IMR-90 (cell line): ENCODE data around the gene TMPRSS13. TPM values are rescaled to one million over a fixed set of nuclear protein-coding genes. Genes with fewer than 3 reads are reported as not detected.

ENCODE experiments used
- ATAC-seq: fragments of 200-7000 bp; cut with Tn5 transposase; 2 replicates; pipeline ENCODE4 v1.9.1; 2020; ENCODE audit warnings: low read depth, mild to moderate bottlenecking, moderate library complexity
- BruUV-seq: library from RNA; stranded (reverse); fragments of 400-500 nt; replicated peaks from 2 replicates; lab custom pipeline; 2021; lab: Mats Ljungman, UMichigan
- CTCF ChIA-PET: fragments of 300-600 bp; formaldehyde crosslinking; extraction: SDS; loops from one replicate; lab custom pipeline; 2021; ENCODE audit warnings: antibody characterized with exemption; lab: Yijun Ruan, JAX
- POLR2A ChIA-PET: fragments of 300-600 bp; sonication (Branson Sonifier 250); formaldehyde crosslinking; loops from one replicate; lab custom pipeline; 2022; ENCODE audit warnings: antibody characterized with exemption; ENCODE audit not compliant: unreplicated experiment; lab: Charles Lee
- DNase-seq: peaks from one replicate; pipeline ENCODE4 v3.0.0; 2013
- H2AFZ ChIP-seq: replicated peaks from 2 replicates; pipeline ENCODE3; 2013; ENCODE audit warnings: low read length, mild to moderate bottlenecking; ENCODE audit not compliant: poor library complexity
- H2AK5ac ChIP-seq: 2 replicates; pipeline ENCODE4 v1.6.1; 2013; ENCODE audit warnings: low read depth, low read length, inconsistent platforms
- H2AK9ac ChIP-seq: replicated peaks from 2 replicates; pipeline ENCODE3; 2013; ENCODE audit warnings: mild to moderate bottlenecking, low read depth, low read length, moderate library complexity; ENCODE audit not compliant: poor library complexity
- H2BK120ac ChIP-seq: 2 replicates; pipeline ENCODE4 v1.6.1; 2013; ENCODE audit warnings: low read depth, low read length, inconsistent platforms
- H2BK15ac ChIP-seq: 3 replicates; pipeline ENCODE4 v1.6.1; 2013; ENCODE audit warnings: low read depth, low read length, inconsistent platforms
- H2BK20ac ChIP-seq: 2 replicates; pipeline ENCODE4 v1.6.1; 2013; ENCODE audit warnings: low read depth, mild to moderate bottlenecking, inconsistent platforms, low read length, moderate library complexity
- H2BK5ac ChIP-seq: 2 replicates; pipeline ENCODE4 v1.6.1; 2013; ENCODE audit warnings: mild to moderate bottlenecking, low read depth, low read length, inconsistent platforms; ENCODE audit not compliant: poor library complexity, severe bottlenecking
- H3K14ac ChIP-seq: replicated peaks from 2 replicates; pipeline ENCODE4 v1.6.1; 2013; ENCODE audit warnings: low read depth, low read length, inconsistent platforms
- H3K18ac ChIP-seq: 2 replicates; pipeline ENCODE4 v1.6.1; 2013; ENCODE audit warnings: low read depth, low read length, control low read depth
- H3K23ac ChIP-seq: 2 replicates; pipeline ENCODE4 v1.6.1; 2013; ENCODE audit warnings: low read depth, low read length, inconsistent platforms
- H3K27ac ChIP-seq: 2 replicates; pipeline ENCODE4 v1.5.1; 2013; ENCODE audit warnings: mild to moderate bottlenecking, control low read depth, low read length; ENCODE audit not compliant: insufficient read depth
- H3K27me3 ChIP-seq: 2 replicates; pipeline ENCODE4 v1.6.1; 2013; ENCODE audit warnings: low read length; ENCODE audit not compliant: control insufficient read depth, insufficient read depth
- H3K36me3 ChIP-seq: 2 replicates; pipeline ENCODE4 v1.6.1; 2013; ENCODE audit warnings: low read length, mixed read lengths; ENCODE audit not compliant: control insufficient read depth, insufficient read depth
- H3K4ac ChIP-seq: 2 replicates; pipeline ENCODE4 v1.6.1; 2013; ENCODE audit warnings: low read depth, low read length, inconsistent platforms
- H3K4me1 ChIP-seq: 2 replicates; pipeline ENCODE4 v1.6.1; 2013; ENCODE audit warnings: low read length, mixed read lengths; ENCODE audit not compliant: control insufficient read depth, insufficient read depth
- H3K4me2 ChIP-seq: 2 replicates; pipeline ENCODE4 v1.6.1; 2013; ENCODE audit warnings: low read depth, mild to moderate bottlenecking, control low read depth, low read length, moderate library complexity
- H3K4me3 ChIP-seq: 2 replicates; pipeline ENCODE4 v1.5.1; 2013; ENCODE audit warnings: low read depth, mild to moderate bottlenecking, control low read depth, low read length, moderate library complexity; ENCODE audit not compliant: insufficient read depth
- H3K56ac ChIP-seq: 2 replicates; pipeline ENCODE4 v1.6.1; 2013; ENCODE audit warnings: low read length, inconsistent platforms; ENCODE audit not compliant: insufficient read depth; ENCODE audit errors: extremely low read depth
- H3K79me1 ChIP-seq, 2 experiments: 2 replicates each; pipeline ENCODE4 v1.6.1; 2013; ENCODE audit warnings: low read length in 2 of 2, inconsistent platforms in 1 of 2, low read depth in 1 of 2
- H3K9ac ChIP-seq: 2 replicates; pipeline ENCODE4 v1.6.1; 2013; ENCODE audit warnings: low read depth, low read length, control low read depth
- H3K9me1 ChIP-seq: 2 replicates; pipeline ENCODE4 v1.6.1; 2013; ENCODE audit warnings: low read length, inconsistent platforms; ENCODE audit not compliant: insufficient read depth
- H3K9me3 ChIP-seq: 2 replicates; pipeline ENCODE4 v1.6.1; 2013; ENCODE audit warnings: low read length; ENCODE audit not compliant: control insufficient read depth, insufficient read depth
- H4K20me1 ChIP-seq: 2 replicates; pipeline ENCODE4 v1.6.1; 2013; ENCODE audit warnings: low read length, inconsistent platforms; ENCODE audit not compliant: insufficient read depth
- H4K5ac ChIP-seq: 2 replicates; pipeline ENCODE4 v1.6.1; 2013; ENCODE audit warnings: mild to moderate bottlenecking, low read depth, low read length, control low read depth
- H4K8ac ChIP-seq, 2 experiments: 2 replicates each; pipeline ENCODE4 v1.6.1; 2013; ENCODE audit warnings: low read depth in 2 of 2, low read length in 2 of 2, control low read depth in 1 of 2, inconsistent platforms in 1 of 2
- H4K91ac ChIP-seq: 2 replicates; pipeline ENCODE4 v1.6.1; 2013; ENCODE audit warnings: low read depth, low read length, inconsistent platforms; ENCODE audit not compliant: insufficient read depth
- BHLHE40 ChIP-seq: fragments of 150-350 bp; IDR thresholded peaks from 2 replicates; pipeline ENCODE4 v1.6.1; 2016; ENCODE audit warnings: mild to moderate bottlenecking, low read depth, low read length
- CEBPB ChIP-seq: IDR thresholded peaks from 2 replicates; pipeline ENCODE4 v1.6.1; 2012; ENCODE audit warnings: low read depth, low read length, improper control_type of control experiment
- CHD1 ChIP-seq: IDR thresholded peaks from 2 replicates; pipeline ENCODE4 v1.6.1; 2012; ENCODE audit warnings: low read depth, low read length, improper control_type of control experiment
- FOS ChIP-seq: fragments of 150-350 bp; IDR thresholded peaks from 2 replicates; pipeline ENCODE4 v1.6.1; 2016; ENCODE audit warnings: low read depth, low read length
- MAFK ChIP-seq: IDR thresholded peaks from 2 replicates; pipeline ENCODE4 v1.6.1; 2012; ENCODE audit warnings: low read depth, low read length, improper control_type of control experiment
- MAZ ChIP-seq: IDR thresholded peaks from 2 replicates; pipeline ENCODE4 v1.6.1; 2012; ENCODE audit warnings: low read depth, mild to moderate bottlenecking, low read length, improper control_type of control experiment, moderate library complexity, borderline replicate concordance
- MXI1 ChIP-seq: IDR thresholded peaks from 2 replicates; pipeline ENCODE4 v1.6.1; 2012; ENCODE audit warnings: low read depth, mild to moderate bottlenecking, low read length, moderate library complexity, borderline replicate concordance
- NFE2L2 ChIP-seq: fragments of 150-350 bp; IDR thresholded peaks from 2 replicates; pipeline ENCODE4 v1.6.1; 2016; ENCODE audit warnings: low read depth, mild to moderate bottlenecking, low read length
- POLR2A ChIP-seq: IDR thresholded peaks from 2 replicates; pipeline ENCODE4 v1.6.1; 2012; ENCODE audit warnings: mild to moderate bottlenecking, low read depth, low read length
- RAD21 ChIP-seq: IDR thresholded peaks from 2 replicates; pipeline ENCODE4 v1.6.1; 2012; ENCODE audit warnings: low read length, improper control_type of control experiment
- RCOR1 ChIP-seq: IDR thresholded peaks from 2 replicates; pipeline ENCODE4 v1.6.1; 2012; ENCODE audit warnings: mild to moderate bottlenecking, low read length, improper control_type of control experiment; ENCODE audit not compliant: insufficient replicate concordance
- RFX5 ChIP-seq: IDR thresholded peaks from 2 replicates; pipeline ENCODE4 v1.8.0; 2012; ENCODE audit warnings: low read depth, mild to moderate bottlenecking, low read length, moderate library complexity
- SMC3 ChIP-seq: fragments of 150-350 bp; IDR thresholded peaks from 2 replicates; pipeline ENCODE4 v1.6.1; 2016; ENCODE audit warnings: low read depth, mild to moderate bottlenecking, antibody characterized with exemption, low read length, moderate library complexity
- WGBS, 2 experiments: methylation state at CpG; one replicate each; pipeline versions ENCODE4 v1.1.5 to v1.1.7; 2013; ENCODE audit warnings: missing lambda C conversion rate in 2 of 2; ENCODE audit not compliant: insufficient read length in 1 of 2; ENCODE audit errors: extremely low coverage in 2 of 2; 5-methylcytosine and 5-hydroxymethylcytosine counted together
- dilution Hi-C: fragments of 300-500 bp; cut with HindIII; formaldehyde crosslinking; loops from one replicate; pipeline ENCODE4 v1.14.3; 2018; ENCODE audit warnings: low sequenced_read_pairs; ENCODE audit not compliant: unreplicated experiment
- in situ Hi-C: fragments of 300-500 bp; cut with MboI; formaldehyde crosslinking; loops from 3 replicates; pipeline ENCODE4 v1.14.3; 2019; ENCODE audit warnings: low sequenced_read_pairs, inconsistent platforms, mixed read lengths
- intact Hi-C: fragments of 100-400 bp; cut with micrococcal nuclease; formaldehyde crosslinking; loops from 2 replicates; pipeline ENCODE4 v1.10.0; 2022
- polyA plus RNA-seq, 3 experiments: library from polyadenylated mRNA; depleted of rRNA; stranded (reverse); fragments of >200 nt; gene quantifications; 2 replicates each; pipeline ENCODE4 v1.2.3, GENCODE V29; 2012; ENCODE audit warnings: low replicate concordance in 1 of 3
- total RNA-seq: library from RNA; depleted of rRNA; stranded (reverse); fragments of >200 nt; gene quantifications from 2 replicates; pipeline ENCODE4 v1.2.3, GENCODE V29; 2012
- TF ChIP-seq, protein P1 (sequence below): fragments of 150-350 bp; IDR thresholded peaks from 2 replicates; pipeline ENCODE4 v1.6.1; 2017; ENCODE audit warnings: mild to moderate bottlenecking, antibody characterized with exemption, low read length, low read depth
- TF ChIP-seq, protein P2 (sequence below): conservative IDR thresholded peaks from 2 replicates; pipeline ENCODE4 v1.5.1; 2012; ENCODE audit warnings: mild to moderate bottlenecking, low read depth, low read length, improper control_type of control experiment
- TF ChIP-seq, protein P3 (sequence below): fragments of 150-350 bp; IDR thresholded peaks from 2 replicates; pipeline ENCODE4 v1.6.1; 2016; ENCODE audit warnings: low read depth, mild to moderate bottlenecking, low read length, moderate library complexity, borderline replicate concordance

Gene TMPRSS13
- total and polyA plus RNA-seq, 2 of the 4 experiments (the other 2 are of a cell fraction) = not detected

DNA sequence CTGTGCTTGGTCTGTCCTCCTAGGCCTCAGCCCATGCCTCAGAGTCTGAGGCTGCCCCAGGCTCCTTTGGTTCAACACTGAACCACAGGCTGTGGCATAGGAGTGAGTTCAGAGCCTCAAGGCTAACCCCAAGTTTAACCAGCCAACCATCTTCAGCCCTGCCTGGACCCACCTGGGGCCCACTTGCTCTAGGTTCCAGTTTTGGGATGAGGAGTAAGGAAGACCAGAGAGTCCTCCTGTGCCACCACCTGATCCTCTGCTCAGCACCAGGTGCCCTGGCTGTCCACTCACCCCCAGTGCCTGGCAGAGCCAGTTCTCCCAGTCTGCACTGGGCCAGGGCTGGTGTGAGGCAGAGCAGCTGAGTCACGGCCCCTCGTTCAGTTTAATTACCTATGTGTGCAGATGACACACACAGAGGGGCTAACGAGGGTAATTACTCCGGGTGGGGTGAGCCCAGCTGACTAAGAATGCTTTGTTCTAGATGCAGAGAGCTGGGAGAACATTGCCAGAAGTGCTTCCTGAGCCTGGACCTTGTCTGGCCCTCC, 12.0 kb upstream of the TMPRSS13 start:
- intact Hi-C loops = no loop called here
- no TSS peak for BruUV-seq

More for the DNA sequence above, 12.0 kb upstream of the TMPRSS13 start:
- ChIA-PET POLR2A (no interaction called here), CTCF (interaction anchor here (0.6 kb wide), 1 partner anchor 23 kb away, joined by 7 read pairs; no protein-coding TSS in a partner anchor)
- DNase-seq = no peak
- H3K9me1 ChIP-seq = no peaks in the 10 kb centered on the region
- H3K36me3 ChIP-seq = no peaks in the 10 kb centered on the region
- H4K20me1 ChIP-seq = no peaks in the 10 kb centered on the region
- WGBS, 2 experiments = 75% methylated on average over 2 of the region's 4 CpGs; no CpG with 5 or more reads in 1 of the 2 experiments
- no peak overlapping the region for H2AFZ ChIP-seq
- no peak overlapping the region for H3K4me2 ChIP-seq
- no peaks in the 10 kb centered on the region for H3K79me1 ChIP-seq
- H3K27ac ChIP-seq = no peak overlapping the region
- H2BK120ac ChIP-seq = no peak overlapping the region
- no peak overlapping the region for H3K4ac ChIP-seq
- H3K56ac ChIP-seq = no peak overlapping the region
- H3K9me3 ChIP-seq = no peaks in the 10 kb centered on the region
- H3K23ac ChIP-seq = no peak overlapping the region
- H2BK20ac ChIP-seq = no peak overlapping the region
- in situ Hi-C loops = no loop called here
- no peak overlapping the region for H2AK9ac ChIP-seq
- H4K91ac ChIP-seq = no peak overlapping the region
- no peak overlapping the region for H2BK15ac ChIP-seq
- dilution Hi-C loops = no loop called here
- ATAC-seq = no peak
- H4K8ac ChIP-seq = no peak overlapping the region
- no peak overlapping the region for H2BK5ac ChIP-seq
- H2AK5ac ChIP-seq = no peak overlapping the region
- no peak for TF ChIP-seq RCOR1
- no peak for TF ChIP-seq MAZ
- TF ChIP-seq MXI1 = no peak
- TF ChIP-seq NFE2L2 = no peak
- no peak for TF ChIP-seq CEBPB
- TF ChIP-seq POLR2A = no peak
- TF ChIP-seq, protein P1, sequence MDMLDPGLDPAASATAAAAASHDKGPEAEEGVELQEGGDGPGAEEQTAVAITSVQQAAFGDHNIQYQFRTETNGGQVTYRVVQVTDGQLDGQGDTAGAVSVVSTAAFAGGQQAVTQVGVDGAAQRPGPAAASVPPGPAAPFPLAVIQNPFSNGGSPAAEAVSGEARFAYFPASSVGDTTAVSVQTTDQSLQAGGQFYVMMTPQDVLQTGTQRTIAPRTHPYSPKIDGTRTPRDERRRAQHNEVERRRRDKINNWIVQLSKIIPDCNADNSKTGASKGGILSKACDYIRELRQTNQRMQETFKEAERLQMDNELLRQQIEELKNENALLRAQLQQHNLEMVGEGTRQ = no peak
- no peak for TF ChIP-seq MAFK
- TF ChIP-seq CHD1 = no peak
- no peak for TF ChIP-seq BHLHE40
- TF ChIP-seq FOS = no peak
- TF ChIP-seq RAD21 = no peak
- TF ChIP-seq, protein P2, sequence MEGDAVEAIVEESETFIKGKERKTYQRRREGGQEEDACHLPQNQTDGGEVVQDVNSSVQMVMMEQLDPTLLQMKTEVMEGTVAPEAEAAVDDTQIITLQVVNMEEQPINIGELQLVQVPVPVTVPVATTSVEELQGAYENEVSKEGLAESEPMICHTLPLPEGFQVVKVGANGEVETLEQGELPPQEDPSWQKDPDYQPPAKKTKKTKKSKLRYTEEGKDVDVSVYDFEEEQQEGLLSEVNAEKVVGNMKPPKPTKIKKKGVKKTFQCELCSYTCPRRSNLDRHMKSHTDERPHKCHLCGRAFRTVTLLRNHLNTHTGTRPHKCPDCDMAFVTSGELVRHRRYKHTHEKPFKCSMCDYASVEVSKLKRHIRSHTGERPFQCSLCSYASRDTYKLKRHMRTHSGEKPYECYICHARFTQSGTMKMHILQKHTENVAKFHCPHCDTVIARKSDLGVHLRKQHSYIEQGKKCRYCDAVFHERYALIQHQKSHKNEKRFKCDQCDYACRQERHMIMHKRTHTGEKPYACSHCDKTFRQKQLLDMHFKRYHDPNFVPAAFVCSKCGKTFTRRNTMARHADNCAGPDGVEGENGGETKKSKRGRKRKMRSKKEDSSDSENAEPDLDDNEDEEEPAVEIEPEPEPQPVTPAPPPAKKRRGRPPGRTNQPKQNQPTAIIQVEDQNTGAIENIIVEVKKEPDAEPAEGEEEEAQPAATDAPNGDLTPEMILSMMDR = no peak
- TF ChIP-seq, protein P3, sequence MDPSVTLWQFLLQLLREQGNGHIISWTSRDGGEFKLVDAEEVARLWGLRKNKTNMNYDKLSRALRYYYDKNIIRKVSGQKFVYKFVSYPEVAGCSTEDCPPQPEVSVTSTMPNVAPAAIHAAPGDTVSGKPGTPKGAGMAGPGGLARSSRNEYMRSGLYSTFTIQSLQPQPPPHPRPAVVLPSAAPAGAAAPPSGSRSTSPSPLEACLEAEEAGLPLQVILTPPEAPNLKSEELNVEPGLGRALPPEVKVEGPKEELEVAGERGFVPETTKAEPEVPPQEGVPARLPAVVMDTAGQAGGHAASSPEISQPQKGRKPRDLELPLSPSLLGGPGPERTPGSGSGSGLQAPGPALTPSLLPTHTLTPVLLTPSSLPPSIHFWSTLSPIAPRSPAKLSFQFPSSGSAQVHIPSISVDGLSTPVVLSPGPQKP = no peak
- TF ChIP-seq RFX5 = no peak
- no peak for TF ChIP-seq SMC3
- no peak overlapping the region for H3K18ac ChIP-seq
- H4K5ac ChIP-seq = no peak overlapping the region
- H3K4me1 ChIP-seq = no peaks in the 10 kb centered on the region
- H3K14ac ChIP-seq = no peak overlapping the region
- H3K4me3 ChIP-seq = no peak overlapping the region
- no peak overlapping the region for H3K9ac ChIP-seq
- H3K27me3 ChIP-seq = peaks cover 9% of the 10 kb centered on the region
